SU-DHL-6 (cell line): ENCODE data around the gene ANKRD13B.

Experiments
- H2AFZ ChIP-seq: fragments of 200-600 bp; sonication (generic); 2 replicates; pipeline ENCODE4 v1.6.1; 2014; ENCODE audit warnings: low read depth, mild to moderate bottlenecking, moderate library complexity, mixed read lengths, antibody characterized with exemption, low read length; ENCODE audit not compliant: severe bottlenecking
- H3F3A ChIP-seq: fragments of 200-600 bp; shearing (Covaris generic); 2 replicates; pipeline ENCODE4 v1.6.0; 2016; ENCODE audit warnings: antibody characterized with exemption, mild to moderate bottlenecking; ENCODE audit not compliant: insufficient read depth
- H3K27ac ChIP-seq: fragments of 200-600 bp; sonication (generic); 2 replicates; pipeline ENCODE4 v1.5.1; 2016; ENCODE audit warnings: low read depth, mild to moderate bottlenecking, low read length, moderate library complexity, mixed read lengths
- H3K27me3 ChIP-seq: fragments of 200-600 bp; sonication (generic), shearing (Covaris generic); 2 replicates; pipeline ENCODE4 v1.6.0; 2014; ENCODE audit warnings: mild to moderate bottlenecking, low read length
- H3K36me3 ChIP-seq: fragments of 200-600 bp; sonication (generic); 2 replicates; pipeline ENCODE4 v1.6.1; 2014; ENCODE audit warnings: mild to moderate bottlenecking, low read length, mixed read lengths
- H3K4me2 ChIP-seq: fragments of 300-600, 200-600 bp; shearing (Covaris generic), sonication (generic); 2 replicates; pipeline ENCODE4 v1.6.0; 2014; ENCODE audit warnings: low read length, low read depth, mild to moderate bottlenecking; ENCODE audit not compliant: poor library complexity, severe bottlenecking
- H3K4me3 ChIP-seq: fragments of 200-600 bp; sonication (generic); 2 replicates; pipeline ENCODE4 v1.5.1; 2014; ENCODE audit warnings: antibody characterized with exemption, low read length, mild to moderate bottlenecking, mixed read lengths; ENCODE audit not compliant: insufficient read depth, poor library complexity, severe bottlenecking
- H3K79me2 ChIP-seq: fragments of 200-600 bp; sonication (generic); 2 replicates; pipeline ENCODE4 v1.6.1; 2014; ENCODE audit warnings: mild to moderate bottlenecking, low read length, moderate library complexity; ENCODE audit not compliant: insufficient read depth
- H3K9ac ChIP-seq: fragments of 200-600 bp; sonication (generic); 2 replicates; pipeline ENCODE4 v1.7.0; 2014; ENCODE audit warnings: mild to moderate bottlenecking, low read length
- H3K9me2 ChIP-seq: fragments of 200-600 bp; sonication (generic); replicated peaks from 2 replicates; pipeline ENCODE4 v1.6.1; 2014; ENCODE audit warnings: low read length; ENCODE audit not compliant: insufficient read depth
- H3K9me3 ChIP-seq: fragments of 200-600 bp; sonication (generic); 2 replicates; pipeline ENCODE4 v1.6.1; 2014; ENCODE audit warnings: low read length, mixed read lengths; ENCODE audit not compliant: insufficient read depth
- H4K20me1 ChIP-seq: fragments of 200-600 bp; sonication (generic); 2 replicates; pipeline ENCODE4 v1.6.1; 2014; ENCODE audit warnings: low read depth, mild to moderate bottlenecking, antibody characterized with exemption, low read length, moderate library complexity, mixed read lengths
- EZH2phosphoT487 ChIP-seq: fragments of 200-600 bp; sonication (generic), shearing (Covaris generic); conservative IDR thresholded peaks from 2 replicates; pipeline ENCODE4 v1.6.1; 2018; ENCODE audit warnings: mild to moderate bottlenecking, antibody characterized with exemption, low read length, moderate library complexity, mixed read lengths
- TF ChIP-seq, protein P1 (sequence below): fragments of 200-600 bp; sonication (generic); IDR thresholded peaks from one replicate; pipeline ENCODE4 v1.5.1; 2017; ENCODE audit warnings: antibody characterized with exemption, mild to moderate bottlenecking, low read length, moderate library complexity; ENCODE audit not compliant: insufficient read depth, poor library complexity, severe bottlenecking

Gene ANKRD13B

DNA sequence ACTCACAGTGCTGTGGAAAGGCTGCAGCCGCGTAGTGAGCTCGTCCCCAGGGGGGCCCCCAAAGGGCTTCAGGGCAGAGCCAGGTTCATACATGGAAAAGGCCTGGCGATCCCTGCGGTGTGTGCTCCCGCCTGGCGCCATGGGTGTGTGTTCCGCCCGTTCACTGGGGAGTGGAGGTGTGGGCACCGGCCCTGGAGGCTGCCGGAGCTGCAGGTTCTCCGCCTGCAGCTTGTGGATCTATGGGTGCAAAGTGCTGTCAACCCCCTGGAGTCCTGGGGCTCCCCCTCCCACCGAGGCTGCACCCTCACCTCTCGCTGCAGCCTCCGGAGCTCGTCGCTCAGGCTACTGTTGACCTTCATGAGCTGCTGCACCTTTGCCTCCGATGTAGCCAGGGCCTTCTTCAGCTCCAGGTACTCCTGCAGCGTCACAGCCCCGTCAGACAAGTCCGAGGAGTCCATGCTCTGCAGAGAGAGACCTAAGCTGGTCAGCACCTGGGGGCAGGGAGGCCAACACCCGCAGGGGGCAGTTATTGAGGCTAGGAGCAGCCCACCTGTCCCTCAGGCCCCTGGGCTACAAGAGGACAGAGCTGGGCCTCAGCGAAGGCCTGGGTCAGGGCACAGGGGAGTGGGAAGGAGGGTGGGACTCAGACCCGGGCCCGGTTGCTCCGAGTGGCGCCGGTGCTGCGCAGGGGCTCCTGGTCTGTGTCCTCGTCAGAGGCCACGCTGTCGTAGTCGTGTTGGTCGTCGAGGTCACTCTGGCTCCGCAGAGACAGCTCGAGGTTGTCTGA lies 16.5 kb upstream of the ANKRD13B start:
- Histone ChIP-seq H3K9me2 (no peaks in the 10 kb centered on the region), H3K4me2 (no peak overlapping the region), H3K4me3 (no peak overlapping the region), H3F3A (no peaks in the 10 kb centered on the region), H2AFZ (no peak overlapping the region), H3K27me3 (no peaks in the 10 kb centered on the region), H3K9ac (no peak overlapping the region), H4K20me1 (no peaks in the 10 kb centered on the region), H3K27ac (no peak overlapping the region), H3K36me3 (no peaks in the 10 kb centered on the region), H3K79me2 (no peaks in the 10 kb centered on the region), H3K9me3 (no peaks in the 10 kb centered on the region)
- no peak for TF ChIP-seq EZH2phosphoT487
- TF ChIP-seq, protein P1, sequence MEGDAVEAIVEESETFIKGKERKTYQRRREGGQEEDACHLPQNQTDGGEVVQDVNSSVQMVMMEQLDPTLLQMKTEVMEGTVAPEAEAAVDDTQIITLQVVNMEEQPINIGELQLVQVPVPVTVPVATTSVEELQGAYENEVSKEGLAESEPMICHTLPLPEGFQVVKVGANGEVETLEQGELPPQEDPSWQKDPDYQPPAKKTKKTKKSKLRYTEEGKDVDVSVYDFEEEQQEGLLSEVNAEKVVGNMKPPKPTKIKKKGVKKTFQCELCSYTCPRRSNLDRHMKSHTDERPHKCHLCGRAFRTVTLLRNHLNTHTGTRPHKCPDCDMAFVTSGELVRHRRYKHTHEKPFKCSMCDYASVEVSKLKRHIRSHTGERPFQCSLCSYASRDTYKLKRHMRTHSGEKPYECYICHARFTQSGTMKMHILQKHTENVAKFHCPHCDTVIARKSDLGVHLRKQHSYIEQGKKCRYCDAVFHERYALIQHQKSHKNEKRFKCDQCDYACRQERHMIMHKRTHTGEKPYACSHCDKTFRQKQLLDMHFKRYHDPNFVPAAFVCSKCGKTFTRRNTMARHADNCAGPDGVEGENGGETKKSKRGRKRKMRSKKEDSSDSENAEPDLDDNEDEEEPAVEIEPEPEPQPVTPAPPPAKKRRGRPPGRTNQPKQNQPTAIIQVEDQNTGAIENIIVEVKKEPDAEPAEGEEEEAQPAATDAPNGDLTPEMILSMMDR = no peak

DNA sequence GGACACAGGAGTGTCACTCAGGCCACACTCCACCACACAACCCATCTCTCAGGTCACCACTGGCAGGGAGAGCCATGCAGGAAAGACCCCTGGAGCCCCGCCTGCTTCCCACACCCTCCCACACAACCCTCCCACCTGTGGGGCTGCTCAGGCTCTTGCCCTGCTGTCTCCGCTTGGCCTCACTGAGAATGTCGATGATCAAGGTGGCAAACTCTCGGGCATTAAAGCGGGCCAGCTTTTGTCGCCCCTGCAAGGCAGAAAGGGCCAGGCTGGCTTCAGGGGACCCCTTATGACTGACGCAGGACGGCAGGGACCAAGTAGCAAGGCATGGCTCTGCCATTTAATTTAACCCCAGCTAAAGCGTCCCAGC lies 15.9 kb upstream of the ANKRD13B start:
- Histone ChIP-seq H3K27ac (no peak overlapping the region), H3K4me2 (no peak overlapping the region), H3K9ac (no peak overlapping the region), H4K20me1 (no peaks in the 10 kb centered on the region), H3K36me3 (no peaks in the 10 kb centered on the region), H3K27me3 (no peaks in the 10 kb centered on the region), H3K9me3 (no peaks in the 10 kb centered on the region), H3K79me2 (no peaks in the 10 kb centered on the region), H3F3A (no peaks in the 10 kb centered on the region), H3K4me3 (no peak overlapping the region), H3K9me2 (no peaks in the 10 kb centered on the region), H2AFZ (no peak overlapping the region)
- no peak for TF ChIP-seq EZH2phosphoT487
- TF ChIP-seq, protein P1 = no peak

- Histone ChIP-seq H3K9ac (no peak overlapping the region), H4K20me1 (no peaks in the 10 kb centered on the region), H2AFZ (no peak overlapping the region), H3K79me2 (no peaks in the 10 kb centered on the region), H3K9me2 (no peaks in the 10 kb centered on the region), H3K27me3 (no peaks in the 10 kb centered on the region), H3K36me3 (no peaks in the 10 kb centered on the region), H3K9me3 (no peaks in the 10 kb centered on the region), H3F3A (no peaks in the 10 kb centered on the region), H3K27ac (no peak overlapping the region), H3K4me2 (no peak overlapping the region), H3K4me3 (no peak overlapping the region)
- no peak for TF ChIP-seq EZH2phosphoT487
- TF ChIP-seq, protein P1 = no peak
These were observed 15.3 kb upstream of the ANKRD13B start for GRCh38 chr17:29577385-29578211.
